ENCODE measurements around the gene ZNF628. TPM values are rescaled to one million over a fixed set of nuclear protein-coding genes. Genes with fewer than 3 reads are reported as not detected.

The ZNF628 gene
- total and polyA plus RNA-seq, 2 donors (not counting 1 experiment from before 2014, with no cell fraction given): 13.3 to 18.3 TPM

GRCh38 chr19:55497763-55498162 is 21.3 kb downstream of the ZNF628 start:
- H3K9me3 ChIP-seq (ENCODE audit: control extremely low read depth in 1 of 3, control insufficient read depth in 2 of 3, insufficient read depth in 1 of 3, low read length in 2 of 3): no peaks in the 10 kb centered on the region
- CTCF ChIA-PET: interaction anchor here (1.2 to 3.0 kb wide), 3 partner anchors 30 to 356 kb away, joined by 3 to 14 read pairs (median 4); no protein-coding TSS in a partner anchor
- 95% methylated on average over 13 of the region's 13 CpGs for WGBS (ENCODE audit: insufficient coverage)
- no peak overlapping the region for H3K27ac Mint-ChIP-seq
- intact Hi-C loops (cut with micrococcal nuclease): no loop called here
- H3K27me3 Mint-ChIP-seq: no peaks in the 10 kb centered on the region
- no peak overlapping the region for H3K4me3 ChIP-seq (ENCODE audit: control extremely low read depth in 1 of 5, extremely low read depth in 1 of 5, insufficient read depth in 1 of 5, low read depth in 2 of 5, low read length in 4 of 5)
- TF ChIP-seq EZH2 (IDR thresholded peaks at IDR 0.05; ENCODE audit: borderline replicate concordance, insufficient read depth, low read depth, low read length, poor library complexity, severe bottlenecking) (no peak), CTCF (IDR thresholded peaks at IDR 0.05) (no peak)
- H3K4me1 Mint-ChIP-seq: peaks cover 4% of the 10 kb centered on the region
- no peaks in the 10 kb centered on the region for H4K20me1 ChIP-seq (ENCODE audit: control insufficient read depth, insufficient read depth, low read length, poor library complexity, severe bottlenecking)
- no peaks in the 10 kb centered on the region for H3K79me2 ChIP-seq (ENCODE audit: control insufficient read depth, insufficient read depth, low read length)
- H3K4me3 Mint-ChIP-seq: no peak overlapping the region
- no peaks in the 10 kb centered on the region for H3K9me3 Mint-ChIP-seq (ENCODE audit: insufficient read depth)
- no peaks in the 10 kb centered on the region for H3K36me3 ChIP-seq (replicated peaks in 1 of 2; ENCODE audit: control extremely low read depth in 1 of 2, control insufficient read depth in 1 of 2, extremely low read depth in 1 of 2, insufficient read depth in 2 of 2, low read length in 1 of 2)
- no peak overlapping the region for H3K9ac ChIP-seq (ENCODE audit: low read length)
- no peak for ATAC-seq (ENCODE audit: low read depth)
- peaks cover 0 to 11% (median 2%) of the 10 kb centered on the region in 4 experiments for H3K27me3 ChIP-seq (replicated peaks in 1 of 4; ENCODE audit: control extremely low read depth in 1 of 4, control insufficient read depth in 3 of 4, insufficient read depth in 4 of 4, low read length in 3 of 4)
- DNase-seq: no peak
- H2AFZ ChIP-seq (ENCODE audit: insufficient read depth, low read depth, low read length, poor library complexity, severe bottlenecking): no peak overlapping the region
- H3K4me2 ChIP-seq (replicated peaks; ENCODE audit: low read depth, low read length, poor library complexity, severe bottlenecking): no peak overlapping the region
- POLR2A ChIA-PET: no interaction called here
- no peaks in the 10 kb centered on the region for H3K4me1 ChIP-seq (ENCODE audit: control insufficient read depth in 2 of 2, insufficient read depth in 2 of 2, low read length in 2 of 2)
- H3K27ac ChIP-seq (ENCODE audit: low read length in 2 of 2): no peak overlapping the region

DNA sequence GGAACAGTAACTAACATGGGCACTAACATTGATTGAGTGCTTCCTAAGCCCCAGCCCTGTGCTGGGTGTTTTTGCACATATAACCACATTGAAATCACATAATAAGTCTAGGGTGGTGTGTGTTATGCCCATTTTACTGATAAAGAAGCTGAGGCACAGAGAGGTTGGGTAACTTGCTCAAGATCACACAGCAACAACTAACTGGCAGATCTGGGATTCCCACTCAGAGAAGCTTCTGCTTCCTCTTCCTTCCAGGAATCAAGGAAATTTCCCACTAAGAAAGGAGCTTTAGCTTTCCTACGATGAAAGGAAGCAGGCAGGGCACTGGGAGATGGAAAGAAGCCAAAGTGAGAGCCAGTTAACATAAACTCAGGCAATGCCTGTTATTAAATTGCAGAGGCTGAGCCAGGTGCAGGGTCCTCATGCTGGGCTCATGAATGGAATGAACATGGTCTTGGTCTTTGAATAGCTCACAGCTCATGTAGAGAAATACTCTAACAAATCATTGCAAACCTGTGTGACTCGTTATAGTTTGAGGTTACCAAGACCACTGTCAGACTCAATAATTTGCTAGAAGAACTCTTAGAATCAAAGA is 21.9 kb downstream of the ZNF628 start:
- ATAC-seq (ENCODE audit: low read depth) (no peak), DNase-seq (no peak)
- Histone ChIP-seq H3K27ac (ENCODE audit: low read length in 2 of 2) (no peak overlapping the region), H3K4me3 (ENCODE audit: control extremely low read depth in 1 of 5, extremely low read depth in 1 of 5, insufficient read depth in 1 of 5, low read depth in 2 of 5, low read length in 4 of 5) (no peak overlapping the region), H3K9me3 (ENCODE audit: control extremely low read depth in 1 of 3, control insufficient read depth in 2 of 3, insufficient read depth in 1 of 3, low read length in 2 of 3) (no peaks in the 10 kb centered on the region), H3K79me2 (ENCODE audit: control insufficient read depth, insufficient read depth, low read length) (peaks cover 4% of the 10 kb centered on the region), H4K20me1 (ENCODE audit: control insufficient read depth, insufficient read depth, low read length, poor library complexity, severe bottlenecking) (no peaks in the 10 kb centered on the region), H2AFZ (ENCODE audit: insufficient read depth, low read depth, low read length, poor library complexity, severe bottlenecking) (no peak overlapping the region), H3K36me3 (replicated peaks in 1 of 2; ENCODE audit: control extremely low read depth in 1 of 2, control insufficient read depth in 1 of 2, extremely low read depth in 1 of 2, insufficient read depth in 2 of 2, low read length in 1 of 2) (no peaks in the 10 kb centered on the region), H3K9ac (ENCODE audit: low read length) (no peak overlapping the region), H3K4me1 (ENCODE audit: control insufficient read depth in 2 of 2, insufficient read depth in 2 of 2, low read length in 2 of 2) (peaks cover 2 to 4% of the 10 kb centered on the region in 2 donors), H3K27me3 (replicated peaks in 1 of 4; ENCODE audit: control extremely low read depth in 1 of 4, control insufficient read depth in 3 of 4, insufficient read depth in 4 of 4, low read length in 3 of 4) (peaks cover 0 to 5% (median 0%) of the 10 kb centered on the region in 4 experiments), H3K4me2 (replicated peaks; ENCODE audit: low read depth, low read length, poor library complexity, severe bottlenecking) (no peak overlapping the region)
- WGBS (ENCODE audit: insufficient coverage): no CpG with 5 or more reads among the region's 2 CpGs
- Mint-ChIP-seq H3K4me3 (no peak overlapping the region), H3K4me1 (peaks cover 7% of the 10 kb centered on the region), H3K27me3 (no peaks in the 10 kb centered on the region), H3K27ac (no peak overlapping the region), H3K9me3 (ENCODE audit: insufficient read depth) (no peaks in the 10 kb centered on the region)
- intact Hi-C loops (cut with micrococcal nuclease): no loop called here
- POLR2A ChIA-PET: no interaction called here
- CTCF ChIA-PET: interaction anchor here (1.2 to 3.0 kb wide), 3 partner anchors 31 to 357 kb away, joined by 3 to 14 read pairs (median 4); no protein-coding TSS in a partner anchor
- TF ChIP-seq EZH2 (IDR thresholded peaks at IDR 0.05; ENCODE audit: borderline replicate concordance, insufficient read depth, low read depth, low read length, poor library complexity, severe bottlenecking): no peak
- no peak for TF ChIP-seq CTCF (IDR thresholded peaks at IDR 0.05)
